22Rv1 (cell line): ENCODE data around the gene MOB3B.

ENCODE experiments used
- H3K27ac ChIP-seq: fragments of 450-650 bp; 2 replicates; pipeline ENCODE4 v1.5.1; 2017
- ZFX ChIP-seq: fragments of 450-650 bp; IDR thresholded peaks from 2 replicates; pipeline ENCODE4 v1.6.1; 2017; ENCODE audit warnings: antibody characterized with exemption, borderline replicate concordance
- TF ChIP-seq, protein P1 (sequence below): fragments of 450-650 bp; IDR thresholded peaks from 2 replicates; pipeline ENCODE4 v1.5.1; 2017; ENCODE audit warnings: mild to moderate bottlenecking

The MOB3B gene

DNA sequence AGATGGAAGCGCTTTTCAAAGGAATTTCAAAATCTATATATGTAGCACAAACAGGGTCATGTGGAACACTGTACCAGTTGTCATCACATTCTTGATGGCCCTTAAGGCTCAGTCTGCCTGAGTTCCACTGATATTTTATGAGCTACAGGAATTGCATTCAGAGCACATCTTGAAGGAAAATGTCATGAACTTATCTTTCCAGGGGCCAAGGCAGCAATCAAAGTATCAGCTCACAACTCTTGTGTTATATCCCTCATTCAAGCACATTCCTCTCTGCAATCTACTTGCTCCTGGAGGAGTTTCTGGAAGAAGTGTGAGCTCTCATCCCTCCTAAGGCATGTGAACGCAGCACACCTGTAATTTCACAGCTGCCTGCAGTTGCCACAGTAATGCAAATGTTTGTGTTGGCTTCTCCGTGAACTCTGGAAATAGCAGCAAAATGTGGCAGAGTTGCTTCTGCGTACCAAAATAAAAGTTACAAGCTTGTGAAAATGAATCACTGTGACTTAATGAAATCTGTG is 143.0 kb downstream of the MOB3B start:
- no peak for TF ChIP-seq ZFX
- TF ChIP-seq, protein P1, sequence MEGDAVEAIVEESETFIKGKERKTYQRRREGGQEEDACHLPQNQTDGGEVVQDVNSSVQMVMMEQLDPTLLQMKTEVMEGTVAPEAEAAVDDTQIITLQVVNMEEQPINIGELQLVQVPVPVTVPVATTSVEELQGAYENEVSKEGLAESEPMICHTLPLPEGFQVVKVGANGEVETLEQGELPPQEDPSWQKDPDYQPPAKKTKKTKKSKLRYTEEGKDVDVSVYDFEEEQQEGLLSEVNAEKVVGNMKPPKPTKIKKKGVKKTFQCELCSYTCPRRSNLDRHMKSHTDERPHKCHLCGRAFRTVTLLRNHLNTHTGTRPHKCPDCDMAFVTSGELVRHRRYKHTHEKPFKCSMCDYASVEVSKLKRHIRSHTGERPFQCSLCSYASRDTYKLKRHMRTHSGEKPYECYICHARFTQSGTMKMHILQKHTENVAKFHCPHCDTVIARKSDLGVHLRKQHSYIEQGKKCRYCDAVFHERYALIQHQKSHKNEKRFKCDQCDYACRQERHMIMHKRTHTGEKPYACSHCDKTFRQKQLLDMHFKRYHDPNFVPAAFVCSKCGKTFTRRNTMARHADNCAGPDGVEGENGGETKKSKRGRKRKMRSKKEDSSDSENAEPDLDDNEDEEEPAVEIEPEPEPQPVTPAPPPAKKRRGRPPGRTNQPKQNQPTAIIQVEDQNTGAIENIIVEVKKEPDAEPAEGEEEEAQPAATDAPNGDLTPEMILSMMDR = no peak
- peak overlapping the region; percentile 95 for H3K27ac ChIP-seq

DNA sequence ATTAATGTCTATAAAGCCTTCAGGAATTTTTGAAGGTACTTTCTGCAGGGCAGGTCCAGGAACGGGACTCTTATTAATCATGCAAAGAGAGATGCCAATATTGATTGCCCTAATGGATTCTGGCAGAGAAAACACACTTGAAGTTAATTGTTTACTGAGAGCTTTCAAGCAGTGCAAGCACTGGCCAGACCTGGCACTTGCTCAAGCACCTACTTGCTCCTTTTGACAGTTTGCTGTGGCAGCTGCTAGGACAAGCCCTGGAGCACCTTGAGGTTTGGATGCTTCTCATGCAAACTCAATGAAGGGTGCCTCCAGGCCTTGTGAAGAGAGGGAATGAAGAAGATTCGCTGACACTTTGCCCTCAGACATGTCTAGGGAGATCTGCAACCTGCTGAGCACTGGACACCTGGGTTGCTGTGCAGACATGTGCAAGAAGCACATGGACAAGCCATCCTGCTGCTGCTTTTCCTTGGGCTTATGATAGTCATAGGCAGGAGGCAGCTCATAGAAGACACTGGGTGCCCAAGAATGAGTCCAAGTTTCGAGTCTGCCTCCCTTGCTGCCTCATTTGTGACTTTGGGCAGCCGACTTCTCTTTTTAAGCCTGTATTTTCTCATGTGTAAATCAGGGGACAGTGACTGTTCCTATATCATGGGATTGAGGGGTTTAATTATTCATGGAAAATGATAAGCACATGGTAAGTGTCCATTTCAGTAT is 143.8 kb downstream of the MOB3B start:
- no peak for TF ChIP-seq ZFX
- TF ChIP-seq, protein P1 = no peak
- peak overlapping the region; percentile 95 for H3K27ac ChIP-seq

DNA sequence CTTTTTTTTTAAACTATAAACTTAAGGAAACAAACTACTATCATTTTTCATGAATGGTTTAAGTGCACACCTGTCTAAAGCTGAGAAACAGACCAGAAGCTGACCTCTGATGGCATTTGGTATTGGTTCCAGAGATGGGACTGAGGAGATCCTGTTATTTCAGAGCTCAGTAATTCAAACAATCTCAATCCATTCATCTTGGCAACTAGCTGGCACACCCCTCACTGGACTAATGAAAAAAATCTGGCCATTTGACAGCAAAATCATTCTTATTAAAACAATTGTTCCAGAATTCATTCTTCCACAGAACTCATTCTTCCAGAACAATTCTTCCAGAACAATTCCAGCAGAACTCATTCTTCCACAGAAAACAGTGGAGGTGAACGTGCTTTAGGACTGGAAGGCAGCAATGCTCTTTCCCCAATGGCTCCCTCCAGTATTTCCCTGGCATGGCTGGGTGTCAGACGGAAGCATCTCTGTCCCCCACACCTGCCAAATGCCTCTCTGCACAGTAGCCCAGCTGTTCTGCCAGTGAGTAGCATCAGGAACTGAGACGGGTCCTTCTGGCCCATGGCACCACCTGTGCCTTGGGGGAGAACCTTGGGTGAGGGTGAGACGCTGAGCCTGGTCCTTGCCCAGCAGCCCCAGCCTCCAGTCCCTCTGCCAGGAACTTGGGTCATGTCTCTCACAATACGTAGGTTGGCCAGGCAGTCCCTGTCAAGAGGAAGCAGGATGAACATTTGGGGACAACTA is 145.2 kb downstream of the MOB3B start:
- peak overlapping the region; percentile 95 for H3K27ac ChIP-seq
- TF ChIP-seq, protein P1 = no peak
- TF ChIP-seq ZFX = no peak

DNA sequence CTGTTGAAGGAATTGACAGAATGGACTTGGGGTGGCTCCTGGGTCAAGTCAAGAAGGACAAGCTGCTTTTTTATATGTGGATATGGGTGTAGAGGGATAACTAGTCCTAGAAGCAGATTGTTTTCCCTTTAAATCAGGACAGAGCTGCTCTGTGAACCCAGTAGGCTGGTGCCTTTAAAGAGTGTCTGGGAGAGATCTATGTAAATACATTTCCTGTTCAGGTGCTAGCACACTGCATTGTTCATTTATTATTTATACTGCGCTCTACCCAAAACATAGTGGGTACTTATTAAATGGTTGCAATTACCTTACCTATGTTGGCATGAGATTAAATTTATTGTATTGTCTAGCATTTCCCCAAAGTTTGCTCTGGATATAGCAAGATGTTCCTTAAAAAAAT is 146.1 kb downstream of the MOB3B start:
- TF ChIP-seq, protein P1 = no peak
- TF ChIP-seq ZFX = no peak
- H3K27ac ChIP-seq = peak overlapping the region; percentile 95

DNA sequence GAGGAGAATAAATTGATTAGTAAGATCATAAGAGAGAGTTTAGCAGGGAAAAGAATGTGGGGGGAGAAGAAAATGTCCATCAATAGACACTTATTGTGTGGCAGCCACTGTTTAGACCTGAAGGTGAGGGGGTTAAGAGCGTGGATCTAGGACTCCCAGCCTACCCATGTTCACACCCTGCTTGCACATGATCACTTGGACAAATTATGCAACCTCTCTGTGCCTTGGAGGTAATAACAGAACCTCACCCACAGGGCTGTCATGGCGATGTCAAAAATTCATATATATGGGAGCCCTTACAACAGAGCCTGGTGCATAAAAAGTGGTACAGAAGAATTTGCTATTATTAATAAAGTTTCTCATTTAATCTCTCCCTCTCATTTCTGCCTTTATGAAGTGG is 146.6 kb downstream of the MOB3B start:
- TF ChIP-seq, protein P1 = no peak
- TF ChIP-seq ZFX = no peak
- peak overlapping the region; percentile 95; the same call in 1 of the 2 replicates for H3K27ac ChIP-seq

DNA sequence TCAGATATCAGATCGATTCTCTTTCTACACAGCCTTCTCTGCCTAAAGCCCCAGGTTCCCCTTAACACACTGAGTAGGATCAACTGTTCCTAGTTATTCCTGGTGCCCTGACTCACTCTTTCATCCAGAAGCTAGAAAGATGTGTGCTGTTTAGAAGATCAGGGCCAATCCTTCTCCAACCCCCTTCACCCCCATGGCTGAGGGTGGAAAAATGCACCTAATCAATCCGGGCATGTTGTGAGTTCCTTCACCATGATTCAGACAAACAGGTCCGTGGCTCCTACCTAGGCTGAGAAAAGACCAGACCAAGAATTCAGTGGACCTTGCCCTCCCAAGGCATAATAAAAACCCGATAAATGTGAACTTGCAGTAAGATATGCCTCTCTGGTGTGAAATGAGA is 147.3 kb downstream of the MOB3B start:
- TF ChIP-seq ZFX = no peak
- TF ChIP-seq, protein P1 = no peak
- peak overlapping the region; percentile 95 for H3K27ac ChIP-seq
